HUDEP-2 (cell line): ENCODE data around the gene UACA.
A peak's percentile ranks its signal among the peaks of the same experiment; 100 is the strongest.
"Not testable (repeated sequence)": the region's sequence is repeated elsewhere in the genome, so short reads cannot be mapped to it uniquely, and the experiment has no call there.

ENCODE experiments used
- DNase-seq, 76 experiments: peaks; one replicate each; lab custom pipeline; 2025; ENCODE audit not compliant: unreplicated experiment in 76 of 76; lab: John Stamatoyannopoulos, UW

The UACA gene, protein sequence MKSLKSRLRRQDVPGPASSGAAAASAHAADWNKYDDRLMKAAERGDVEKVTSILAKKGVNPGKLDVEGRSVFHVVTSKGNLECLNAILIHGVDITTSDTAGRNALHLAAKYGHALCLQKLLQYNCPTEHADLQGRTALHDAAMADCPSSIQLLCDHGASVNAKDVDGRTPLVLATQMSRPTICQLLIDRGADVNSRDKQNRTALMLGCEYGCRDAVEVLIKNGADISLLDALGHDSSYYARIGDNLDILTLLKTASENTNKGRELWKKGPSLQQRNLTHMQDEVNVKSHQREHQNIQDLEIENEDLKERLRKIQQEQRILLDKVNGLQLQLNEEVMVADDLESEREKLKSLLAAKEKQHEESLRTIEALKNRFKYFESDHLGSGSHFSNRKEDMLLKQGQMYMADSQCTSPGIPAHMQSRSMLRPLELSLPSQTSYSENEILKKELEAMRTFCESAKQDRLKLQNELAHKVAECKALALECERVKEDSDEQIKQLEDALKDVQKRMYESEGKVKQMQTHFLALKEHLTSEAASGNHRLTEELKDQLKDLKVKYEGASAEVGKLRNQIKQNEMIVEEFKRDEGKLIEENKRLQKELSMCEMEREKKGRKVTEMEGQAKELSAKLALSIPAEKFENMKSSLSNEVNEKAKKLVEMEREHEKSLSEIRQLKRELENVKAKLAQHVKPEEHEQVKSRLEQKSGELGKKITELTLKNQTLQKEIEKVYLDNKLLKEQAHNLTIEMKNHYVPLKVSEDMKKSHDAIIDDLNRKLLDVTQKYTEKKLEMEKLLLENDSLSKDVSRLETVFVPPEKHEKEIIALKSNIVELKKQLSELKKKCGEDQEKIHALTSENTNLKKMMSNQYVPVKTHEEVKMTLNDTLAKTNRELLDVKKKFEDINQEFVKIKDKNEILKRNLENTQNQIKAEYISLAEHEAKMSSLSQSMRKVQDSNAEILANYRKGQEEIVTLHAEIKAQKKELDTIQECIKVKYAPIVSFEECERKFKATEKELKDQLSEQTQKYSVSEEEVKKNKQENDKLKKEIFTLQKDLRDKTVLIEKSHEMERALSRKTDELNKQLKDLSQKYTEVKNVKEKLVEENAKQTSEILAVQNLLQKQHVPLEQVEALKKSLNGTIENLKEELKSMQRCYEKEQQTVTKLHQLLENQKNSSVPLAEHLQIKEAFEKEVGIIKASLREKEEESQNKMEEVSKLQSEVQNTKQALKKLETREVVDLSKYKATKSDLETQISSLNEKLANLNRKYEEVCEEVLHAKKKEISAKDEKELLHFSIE (N-terminal part only)

DNA sequence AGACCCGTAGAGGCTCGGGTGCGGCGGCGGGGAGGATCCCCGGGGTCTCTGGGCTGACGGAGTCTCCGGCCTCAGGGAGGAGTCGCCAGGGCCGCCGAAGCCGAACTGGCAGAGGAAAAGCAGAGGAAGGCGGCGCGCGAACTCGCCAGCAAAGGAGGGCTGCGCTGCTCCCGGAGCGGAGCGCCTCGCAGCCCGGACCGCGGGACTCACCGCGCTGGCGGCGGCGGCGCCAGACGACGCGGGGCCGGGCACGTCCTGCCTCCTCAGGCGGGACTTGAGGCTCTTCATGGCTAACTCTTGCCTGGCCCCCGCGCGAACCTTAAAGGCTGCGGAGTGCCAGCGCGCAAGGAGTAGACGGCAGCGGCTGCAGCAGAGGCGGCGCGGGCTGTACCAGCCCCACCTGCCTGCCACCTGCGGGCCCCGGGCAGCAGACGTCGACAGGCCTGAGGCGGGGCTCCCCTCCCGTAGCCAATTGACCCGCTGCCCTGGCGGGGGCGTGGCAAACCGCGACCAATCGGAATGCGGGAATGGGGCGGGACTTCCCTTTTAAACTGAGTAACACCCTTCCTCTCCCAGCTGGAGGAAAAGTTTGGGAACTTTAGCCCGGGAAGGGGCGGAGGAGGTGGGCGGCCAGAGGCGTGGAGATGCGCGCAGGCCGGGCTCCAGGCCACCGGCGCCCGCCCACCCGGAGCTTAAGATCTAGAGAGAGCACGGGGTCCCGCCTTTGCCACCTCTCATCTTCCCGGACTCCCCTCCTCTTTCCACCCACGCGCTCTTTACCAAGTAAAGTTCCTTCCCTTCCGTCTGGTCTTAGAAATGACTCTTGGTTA lies at the start of gene UACA:
UACA (minus strand) TSS at position 439 of the 830 bp plus-strand sequence; CDS start at position 288, 151 bp downstream.
- DNase-seq = peak in 60 of 76 experiments; percentile 4 to 78 (median 52)

DNA sequence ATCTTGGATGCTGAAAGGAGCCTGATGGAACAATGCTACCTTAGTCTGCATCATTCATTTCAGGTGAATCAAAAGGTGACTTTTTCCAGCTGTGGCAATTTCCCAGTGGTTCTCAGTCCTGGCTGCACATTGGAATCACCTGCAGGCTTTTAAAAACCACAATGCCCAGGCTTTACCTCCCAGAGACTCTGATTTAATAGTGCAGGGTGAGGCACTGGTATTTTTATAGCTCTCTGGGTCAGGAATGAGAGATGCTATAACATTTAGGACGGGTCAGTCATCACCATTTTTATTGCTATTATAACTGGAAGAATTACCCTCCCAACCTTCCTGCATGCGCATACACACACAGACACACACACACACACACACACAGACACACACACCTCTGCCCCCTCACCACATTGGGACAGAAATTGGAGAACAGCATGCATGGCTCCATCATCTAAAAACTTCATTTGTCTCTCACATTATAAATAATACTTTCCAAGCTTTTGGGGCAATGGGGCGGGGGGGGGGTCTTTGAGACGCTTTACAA lies 49.5 kb upstream of the UACA start:
- no peak for DNase-seq

DNA sequence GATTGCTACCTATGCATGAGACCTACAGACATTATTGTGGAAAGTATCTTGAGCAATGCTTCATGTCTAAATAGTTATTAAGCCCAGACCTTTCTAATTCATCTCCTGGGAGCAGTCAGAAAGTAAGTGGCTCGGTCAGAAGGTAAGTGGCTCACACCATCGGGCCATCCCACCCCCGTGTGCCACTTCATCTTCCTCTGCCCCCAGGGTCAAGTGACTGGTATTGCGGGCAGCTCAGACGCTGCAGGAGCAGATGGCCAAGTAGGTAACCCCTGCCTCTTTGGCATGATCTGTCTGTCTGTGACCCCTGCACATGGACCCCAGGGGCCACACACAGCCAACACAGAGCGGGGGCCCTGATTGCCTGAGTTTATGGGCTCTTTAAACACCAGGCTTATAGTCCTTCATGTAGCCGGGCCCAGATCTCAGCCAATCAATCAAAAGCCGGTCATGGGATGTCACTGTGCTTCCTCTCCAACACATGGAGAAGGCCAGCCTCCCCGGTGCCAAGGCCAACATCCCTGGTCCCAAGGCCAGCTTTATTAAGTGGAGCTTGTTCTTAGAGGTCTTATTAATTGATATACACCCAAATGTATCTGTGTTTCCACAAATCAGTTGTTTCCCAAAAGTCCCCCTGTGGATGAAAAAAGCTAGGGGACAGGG lies 47.7 kb upstream of the UACA start:
- DNase-seq = no peak

DNA sequence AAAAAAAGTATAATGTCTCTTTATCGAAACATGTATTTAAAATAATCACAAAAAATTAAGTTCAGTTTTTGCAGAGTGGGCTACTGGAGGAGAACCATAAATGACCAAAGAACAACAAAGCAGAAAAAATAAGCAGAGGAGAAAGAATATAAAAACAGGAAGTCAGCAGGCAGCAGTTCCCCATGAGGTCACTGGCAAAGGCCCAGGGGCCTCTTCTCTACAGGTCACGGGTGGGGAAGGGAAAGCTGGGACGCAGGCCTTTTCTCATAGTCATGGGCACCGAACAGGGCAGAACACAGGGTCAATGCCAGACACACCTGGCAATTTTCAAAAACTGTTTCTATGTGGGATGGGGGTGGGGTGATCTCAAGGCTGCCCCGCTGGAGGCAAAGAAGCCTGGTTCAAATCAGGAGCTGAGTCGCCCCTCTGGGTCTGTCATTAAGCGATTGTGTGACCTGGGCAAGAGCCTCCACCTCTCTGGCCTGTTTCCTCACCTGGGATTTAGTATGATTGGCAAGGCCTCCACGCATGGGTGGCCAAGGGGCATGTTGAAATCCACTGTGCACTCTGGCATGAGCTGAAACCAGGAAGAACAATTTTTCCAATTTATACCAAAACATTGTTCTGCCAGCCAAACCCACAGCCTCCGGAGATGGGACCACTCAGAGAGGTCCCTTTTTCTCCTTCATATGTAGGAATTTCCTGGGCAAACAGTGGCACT lies 43.8 kb upstream of the UACA start:
- peak in 1 of 76 experiments; percentile 13 for DNase-seq

DNA sequence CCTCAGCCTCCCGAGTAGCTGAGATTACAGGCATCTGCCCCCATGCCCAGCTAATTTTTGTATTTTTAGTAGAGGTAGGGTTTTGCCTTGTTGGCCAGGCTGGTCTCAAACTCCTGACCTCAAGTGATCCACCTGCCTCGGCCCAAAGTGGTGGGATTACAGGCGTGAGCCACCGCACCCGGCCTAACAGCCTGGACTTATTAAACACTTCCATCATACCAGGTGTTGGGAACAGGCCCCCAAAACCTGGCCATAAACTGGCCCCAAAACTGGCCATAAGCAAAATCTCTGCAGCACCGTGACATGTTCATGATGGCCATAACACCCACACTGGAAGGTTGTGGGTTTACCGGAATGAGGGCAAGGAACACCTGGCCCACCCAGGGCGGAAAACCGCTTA lies 41.0 kb upstream of the UACA start:
- not testable (repeated sequence) for DNase-seq

DNA sequence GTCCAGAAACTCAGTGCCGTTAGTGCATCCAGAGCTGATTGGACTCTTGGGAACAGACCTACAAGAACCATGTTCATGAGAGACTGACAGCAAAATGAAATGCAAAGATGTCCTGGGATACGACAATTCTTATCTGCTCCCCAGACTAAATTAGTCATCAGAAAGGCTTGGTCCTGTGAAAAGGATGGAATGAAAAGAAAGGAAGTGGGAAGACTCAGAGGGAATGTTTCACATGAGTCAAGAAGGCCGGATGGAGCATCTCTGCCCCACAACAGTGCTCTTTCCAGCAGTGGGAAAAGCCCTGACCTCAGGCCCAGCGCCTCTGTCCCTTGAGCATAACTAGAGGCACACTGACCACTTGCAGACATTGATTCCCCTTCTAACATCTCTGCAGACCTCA lies 39.3 kb upstream of the UACA start:
- no peak for DNase-seq

DNA sequence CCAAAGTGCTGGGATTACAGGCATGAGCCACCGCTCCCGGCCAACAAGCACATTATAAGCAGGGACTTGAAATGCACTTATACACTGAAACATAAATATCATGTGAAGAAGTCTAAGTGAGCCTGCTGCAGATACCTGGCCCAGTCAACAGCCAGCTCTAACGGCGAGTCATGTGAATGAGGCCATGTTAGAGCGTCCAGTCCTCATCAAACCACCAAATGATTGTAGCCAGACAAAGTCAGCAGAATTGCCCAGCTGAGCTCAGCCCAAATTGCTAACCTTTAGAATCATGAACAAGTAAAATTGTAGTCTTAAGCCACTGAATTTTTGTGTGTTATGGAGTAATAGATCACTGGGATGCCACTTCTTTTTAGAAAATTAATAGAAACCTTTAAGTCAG lies 37.8 kb upstream of the UACA start:
- no peak for DNase-seq

DNA sequence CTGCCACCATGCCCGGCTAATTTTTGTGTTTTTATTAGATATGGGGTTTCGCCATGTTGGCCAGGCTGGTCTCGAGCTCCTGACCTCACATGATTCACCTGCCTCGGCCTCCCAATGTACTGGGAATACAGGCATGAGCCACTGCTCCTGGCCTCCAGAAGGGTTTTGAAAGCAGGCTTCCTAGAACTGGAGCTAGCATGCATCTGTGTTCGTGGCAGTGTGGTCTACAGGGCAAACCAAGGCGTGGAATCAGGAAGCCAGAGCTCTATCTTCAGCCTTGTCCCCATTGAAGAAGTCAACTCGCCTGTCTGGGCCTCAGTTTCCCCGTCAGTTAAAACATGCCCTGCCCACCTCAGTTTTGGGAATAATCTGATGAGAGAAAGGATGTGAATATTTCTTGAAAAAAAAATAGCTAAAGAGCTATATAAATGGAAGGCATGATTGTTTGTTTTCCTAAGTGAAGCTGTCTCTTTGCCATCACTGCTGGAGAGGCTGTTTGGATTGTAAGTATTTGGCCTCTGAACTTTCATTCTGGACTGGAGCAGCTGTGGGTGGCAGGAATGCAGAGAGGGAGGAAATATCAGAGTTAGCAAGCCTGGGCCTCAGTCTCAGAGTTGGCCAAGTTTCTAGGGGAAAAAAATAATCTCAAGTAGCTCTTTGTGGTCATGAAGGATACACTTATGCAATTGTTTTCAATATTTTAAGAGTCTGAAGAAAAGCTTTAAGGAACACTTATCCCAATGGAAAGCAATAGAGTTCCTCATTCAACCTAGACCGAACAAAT lies 36.5 kb upstream of the UACA start:
- DNase-seq = no peak

DNA sequence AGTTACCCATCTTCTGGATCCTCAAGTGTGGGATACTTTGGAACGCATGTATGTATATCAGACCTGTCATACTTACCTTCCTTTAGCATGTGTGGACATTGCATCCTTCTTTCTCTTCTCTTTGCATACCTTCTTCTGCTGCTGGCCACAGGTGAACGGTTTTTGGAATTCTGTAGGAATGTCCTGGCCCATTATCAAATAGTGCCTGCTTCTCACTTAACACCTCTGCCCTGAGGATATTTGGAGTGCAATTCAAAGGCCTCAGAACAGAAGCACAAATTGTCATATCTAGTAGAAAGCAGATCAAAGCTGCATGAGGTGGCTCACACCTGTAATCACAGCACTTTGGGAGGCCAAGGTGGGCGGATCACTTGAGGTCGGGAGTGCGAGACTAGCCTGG lies 34.1 kb upstream of the UACA start:
- DNase-seq = no peak

DNA sequence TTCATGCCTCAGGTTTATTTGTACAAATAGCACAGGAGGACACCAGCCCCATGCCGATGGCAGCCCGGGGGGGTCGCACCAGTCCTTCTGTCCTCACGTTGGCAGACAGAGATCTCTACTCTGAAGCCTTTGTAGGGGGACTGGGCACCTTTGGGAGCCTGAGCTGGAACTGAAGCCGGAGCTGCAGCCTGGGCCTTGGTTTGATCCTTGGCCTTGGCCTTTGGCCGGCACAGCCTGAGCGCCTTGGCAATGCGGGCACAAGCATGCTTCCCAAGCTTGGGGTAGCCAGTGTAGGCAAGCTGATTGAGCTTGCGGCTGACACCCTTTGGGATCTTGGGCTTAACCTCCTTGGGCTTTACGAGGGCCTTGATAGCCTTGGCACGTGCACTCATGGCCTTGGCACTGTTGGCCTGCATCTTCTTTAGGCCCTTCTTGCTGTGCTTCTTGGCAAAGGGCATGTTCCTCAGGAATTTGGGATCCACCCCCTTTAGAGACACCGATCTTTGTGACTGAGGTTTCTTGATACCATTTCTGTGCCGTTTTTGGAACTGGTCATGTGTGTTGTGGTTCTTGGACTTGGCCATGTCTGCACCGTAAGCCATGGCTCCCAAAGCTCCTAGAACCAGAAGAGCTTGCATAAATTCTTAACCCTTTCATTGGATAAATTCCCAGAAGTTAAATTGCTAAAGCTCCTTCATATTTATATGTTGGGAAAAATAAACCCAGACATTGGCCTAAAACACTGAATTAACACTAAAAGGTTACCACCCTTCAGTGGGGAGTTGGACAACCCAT lies 33.4 kb upstream of the UACA start:
- no peak for DNase-seq

DNA sequence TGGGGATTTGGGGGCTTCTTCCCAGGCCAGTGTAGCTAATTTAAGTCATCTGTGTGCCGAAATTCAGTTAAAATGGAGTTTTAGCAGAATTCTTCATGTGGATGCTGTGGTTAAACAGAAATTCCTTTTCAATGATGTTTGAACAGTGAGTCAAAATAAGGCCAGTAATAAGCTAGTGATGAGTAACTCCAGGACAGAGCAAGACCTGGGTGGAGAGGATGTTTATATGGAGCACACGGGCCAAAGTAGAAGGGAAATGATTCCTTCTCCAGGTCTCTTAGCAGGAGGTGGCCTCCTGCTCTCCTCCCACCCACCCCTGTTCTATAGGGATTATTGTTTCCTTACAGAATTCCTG lies 31.9 kb upstream of the UACA start:
- DNase-seq = no peak

DNA sequence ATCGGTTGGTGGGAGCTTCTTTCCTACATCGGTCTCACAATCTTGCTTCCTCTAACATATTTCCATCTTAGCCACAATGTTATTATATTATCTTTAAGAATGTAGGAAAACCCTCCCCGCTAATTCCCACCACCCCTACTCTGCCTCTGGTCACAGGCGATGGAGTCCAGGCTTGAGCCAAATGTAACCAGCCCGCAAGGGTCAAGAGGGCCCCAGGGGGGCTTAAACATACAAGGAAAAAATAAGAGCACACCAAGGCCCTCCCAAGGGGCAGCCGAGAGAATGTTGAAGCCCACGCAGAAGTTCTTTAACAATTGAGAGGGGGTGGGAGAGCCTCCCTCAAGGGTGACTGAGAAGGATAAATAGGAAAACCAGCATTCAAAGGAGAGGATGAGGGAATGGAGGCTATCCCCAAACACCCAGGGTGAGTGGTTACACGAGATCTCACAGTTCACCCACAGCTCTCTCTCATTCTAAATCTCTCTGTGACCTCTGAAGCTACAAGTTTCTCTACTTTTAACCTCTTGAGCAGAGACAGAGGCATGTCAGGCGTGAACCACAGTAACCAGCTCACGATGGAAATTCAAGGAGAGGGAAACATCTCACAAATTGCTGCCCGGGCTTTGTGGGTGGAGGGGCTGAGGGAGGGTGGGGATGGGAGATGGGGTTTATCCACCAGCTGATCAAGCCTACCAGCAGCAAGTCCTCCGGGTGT lies 31.4 kb upstream of the UACA start:
- DNase-seq = no peak

DNA sequence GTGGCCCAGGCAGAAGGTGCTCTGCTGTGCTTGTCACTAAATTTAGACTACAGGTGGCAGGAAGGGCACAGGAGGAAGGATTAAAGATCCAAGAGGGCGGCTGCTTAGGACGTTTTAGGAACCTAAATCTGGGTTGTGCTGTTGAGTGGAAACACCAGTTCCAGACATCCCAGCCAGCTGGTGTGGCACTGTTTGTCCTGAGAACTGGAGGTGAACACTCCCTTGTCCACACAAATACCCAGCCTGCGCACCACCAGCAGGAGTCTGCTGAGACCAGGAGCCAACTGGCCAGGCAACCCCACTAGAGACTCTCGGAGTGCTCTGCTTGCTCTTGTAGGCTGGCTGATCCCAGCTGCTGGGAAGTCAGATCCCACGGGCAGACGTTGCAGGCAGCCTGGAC lies 30.3 kb upstream of the UACA start:
- no peak for DNase-seq

DNA sequence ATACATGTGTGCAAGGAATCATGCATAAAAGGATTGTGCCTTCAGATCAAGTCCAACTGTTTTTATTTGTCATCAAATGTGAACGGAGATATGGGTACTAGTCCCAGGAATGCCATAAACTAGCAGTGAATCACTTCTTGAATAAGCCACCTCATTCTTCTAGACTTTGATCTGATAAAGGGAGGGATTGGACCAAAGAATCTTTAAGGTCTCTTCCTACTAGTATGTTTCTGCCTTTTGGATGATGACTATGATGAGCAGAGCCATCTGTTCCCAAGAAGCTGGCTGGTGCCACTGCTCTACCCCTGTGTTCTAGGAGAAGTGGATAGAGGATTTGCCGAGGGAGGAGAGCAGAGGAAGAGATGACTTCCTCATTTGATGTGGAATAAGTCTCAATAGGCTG lies 28.8 kb upstream of the UACA start:
- DNase-seq = no peak

DNA sequence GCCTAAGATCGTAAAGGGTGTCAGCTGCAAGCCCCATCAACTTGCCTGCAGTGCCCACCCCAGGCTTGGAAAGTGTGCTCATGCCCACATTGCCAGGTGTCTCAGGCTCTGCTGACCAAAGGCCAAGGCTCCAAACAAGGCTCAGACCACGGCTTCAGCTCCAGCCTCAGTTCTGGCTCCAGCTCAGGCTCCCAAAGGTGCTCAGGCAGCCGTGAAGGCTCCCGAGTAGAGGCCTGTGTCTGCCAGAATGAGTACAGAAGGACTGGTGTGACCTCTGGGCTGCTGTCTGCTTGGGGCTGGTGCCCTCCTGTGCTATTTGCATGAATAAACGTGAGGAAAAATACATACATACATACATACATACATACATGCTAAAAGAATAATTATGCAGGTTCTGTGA lies 27.9 kb upstream of the UACA start:
- no peak for DNase-seq

DNA sequence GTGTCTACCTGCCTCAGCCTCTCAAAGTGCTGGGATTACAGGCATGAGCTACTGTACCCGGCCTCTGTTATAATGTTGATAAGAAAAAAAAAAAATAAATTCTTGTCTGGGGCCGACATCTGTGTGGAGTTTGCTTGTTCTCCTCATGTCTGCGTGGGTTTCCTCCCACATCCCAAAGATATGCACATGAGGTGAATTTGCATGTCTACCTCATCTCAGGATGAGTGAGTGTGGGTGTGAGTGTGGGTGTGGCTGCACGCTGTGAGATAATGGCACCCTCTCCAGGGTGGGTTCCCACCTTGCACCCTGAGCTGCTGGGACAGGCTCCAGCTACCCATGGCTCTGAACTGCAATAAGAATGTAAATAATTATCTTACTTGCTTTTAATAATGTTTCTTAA lies 25.9 kb upstream of the UACA start:
- DNase-seq = peak in 51 of 76 experiments; percentile 2 to 80 (median 20)
